ENCODE data around the gene RTN4R. TPM values are rescaled to one million over a fixed set of nuclear protein-coding genes. Genes with fewer than 3 reads are reported as not detected.

The RTN4R gene
- total and polyA plus RNA-seq, 2 experiments from 2014 or later = 10.6 to 38.4 TPM

GRCh38 chr22:20316217-20316843, 48.2 kb upstream of the RTN4R start:
- DNase-seq (ENCODE audit: low spot score) = no peak
- no peak for ATAC-seq
- Mint-ChIP-seq H3K4me3 (no peak overlapping the region), H3K4me1 (peaks cover 26% of the 10 kb centered on the region), H3K9me3 (no peaks in the 10 kb centered on the region; the same call in 2 of the 3 replicates), H3K27me3 (ENCODE audit: insufficient read depth, low read depth, poor library complexity) (peaks cover 5% of the 10 kb centered on the region), H3K36me3 (ENCODE audit: low read depth) (no peaks in the 10 kb centered on the region; the same call in 2 of the 3 replicates), H3K27ac (no peak overlapping the region)
- Histone ChIP-seq H2AFZ (no peak overlapping the region), H4K20me1 (replicated peaks; ENCODE audit: insufficient read depth) (0 out of 2 replicates have a peak, but pooled peaks cover 2% of the 10 kb centered on the region), H3K4me1 (ENCODE audit: insufficient read depth) (peaks cover 8% of the 10 kb centered on the region; the same call in 1 of the 2 replicates), H3K27me3 (ENCODE audit: insufficient read depth) (no peaks in the 10 kb centered on the region), H3K27ac (ENCODE audit: low read depth) (no peak overlapping the region), H3K4me3 (no peak overlapping the region), H3K79me2 (replicated peaks; ENCODE audit: insufficient read depth) (peaks cover 23% of the 10 kb centered on the region), H3K4me2 (no peak overlapping the region), H3K9me2 (ENCODE audit: insufficient read depth) (no peaks in the 10 kb centered on the region), H3F3A (replicated peaks; ENCODE audit: low read depth) (0 out of 2 replicates have a peak, but pooled peaks cover 2% of the 10 kb centered on the region), H3K36me3 (ENCODE audit: insufficient read depth) (no peaks in the 10 kb centered on the region)
- TF ChIP-seq ZNF114 (CRISPR knock-in tag; IDR thresholded peaks at IDR 0.05) = no peak
- no peak for TF ChIP-seq REST (IDR thresholded peaks at IDR 0.05; ENCODE audit: unreplicated experiment)
- no peak for TF ChIP-seq EZH2phosphoT487 (IDR thresholded peaks at IDR 0.05; ENCODE audit: unreplicated experiment)
- TF ChIP-seq STAT1 (IDR thresholded peaks at IDR 0.05; ENCODE audit: unreplicated experiment) = no peak
- TF ChIP-seq ETS1 (IDR thresholded peaks at IDR 0.05) = no peak
- TF ChIP-seq NANOG (IDR thresholded peaks at IDR 0.05; ENCODE audit: borderline replicate concordance) = no peak
- no peak for TF ChIP-seq ZNF331 (CRISPR knock-in tag; IDR thresholded peaks at IDR 0.05; ENCODE audit: low read depth)
- TF ChIP-seq POLR2AphosphoS5 (IDR thresholded peaks at IDR 0.05; ENCODE audit: low read depth) = no peak
- no peak for TF ChIP-seq EZH2 (IDR thresholded peaks at IDR 0.05; ENCODE audit: low read depth, unreplicated experiment)
- TF ChIP-seq CTCF (conservative IDR thresholded peaks at IDR 0.05; ENCODE audit: low read depth in 2 of 2) = no peak
- TF ChIP-seq JUNB (IDR thresholded peaks at IDR 0.05; ENCODE audit: unreplicated experiment) = no peak
- no peak for TF ChIP-seq CREB1 (CRISPR knock-in tag; IDR thresholded peaks at IDR 0.05; ENCODE audit: low read depth)
- TF ChIP-seq ZNF462 (CRISPR knock-in tag; IDR thresholded peaks at IDR 0.05) = no peak
